Stromal cell of bone marrow (primary cell): ENCODE data around the gene RPL15.
A peak's percentile ranks its signal among the peaks of the same experiment; 100 is the strongest.
"Not testable (repeated sequence)": the region's sequence is repeated elsewhere in the genome, so short reads cannot be mapped to it uniquely, and the experiment has no call there.

ENCODE experiments used
- DNase-seq: peaks from one replicate; pipeline ENCODE4 v3.0.0-alpha.2; 2012; ENCODE audit warnings: low read depth

RPL15 gene

GRCh38 chr3:23889950-23890349 is 27.0 kb upstream of the RPL15 start:
- no peak for DNase-seq

- no peak for DNase-seq
These were observed 22.5 kb upstream of the RPL15 start for GRCh38 chr3:23894254-23895061.

GRCh38 chr3:23895181-23895580 is 21.8 kb upstream of the RPL15 start:
- no peak for DNase-seq

GRCh38 chr3:23900744-23901143 is 16.2 kb upstream of the RPL15 start:
- DNase-seq = no peak

GRCh38 chr3:23904545-23904944 is 12.4 kb upstream of the RPL15 start:
- no peak for DNase-seq

GRCh38 chr3:23909341-23909740 is 7.6 kb upstream of the RPL15 start:
- no peak for DNase-seq

GRCh38 chr3:23911397-23911796 is 5.5 kb upstream of the RPL15 start:
- DNase-seq = no peak

- DNase-seq = not testable (repeated sequence)
These were observed 4.6 kb upstream of the RPL15 start for GRCh38 chr3:23912335-23912734.

GRCh38 chr3:23913182-23913581 is 3.8 kb upstream of the RPL15 start:
- no peak for DNase-seq

- no peak for DNase-seq
These were observed 2.8 kb upstream of the RPL15 start for GRCh38 chr3:23913873-23914743.

GRCh38 chr3:23915537-23916108 is 1.3 kb upstream of the RPL15 start:
- peak; percentile 16 for DNase-seq

- DNase-seq = peak; percentile 17
These were observed 613 bp upstream of the RPL15 start for GRCh38 chr3:23916152-23916885.

- DNase-seq = not testable (repeated sequence)
These were observed 859 bp downstream of the RPL15 start for GRCh38 chr3:23917679-23918303.

GRCh38 chr3:23918331-23918730 is 1.4 kb downstream of the RPL15 start:
- DNase-seq = not testable (repeated sequence)

GRCh38 chr3:23919628-23920027 is 2.7 kb downstream of the RPL15 start:
- no peak for DNase-seq

- no peak for DNase-seq
These were observed 3.3 kb downstream of the RPL15 start for GRCh38 chr3:23920151-23920655.

GRCh38 chr3:23921052-23921511 is 4.2 kb downstream of the RPL15 start:
- no peak for DNase-seq

GRCh38 chr3:23923786-23924185 is 6.9 kb downstream of the RPL15 start:
- no peak for DNase-seq

- DNase-seq = no peak
These were observed 9.3 kb downstream of the RPL15 start for GRCh38 chr3:23926246-23926645.

GRCh38 chr3:23926736-23927135 is 9.8 kb downstream of the RPL15 start:
- no peak for DNase-seq

- no peak for DNase-seq
These were observed 11.6 kb downstream of the RPL15 start for GRCh38 chr3:23928524-23928923.
